Right atrium auricular region (tissue), 2 donors: Measurements from ENCODE around the gene ASAP2. TPM values are rescaled to one million over a fixed set of nuclear protein-coding genes. Genes with fewer than 3 reads are reported as not detected.

ENCODE experiments used
- DNase-seq: peaks from one replicate; pipeline ENCODE4 v3.0.0-alpha.2; 2019; ENCODE audit warnings: low spot score
- H3K27ac ChIP-seq, 2 donors: fragments of 200-600 bp; sonication (generic); 1 replicate in 1 of 2; 2 replicates in 1 of 2; pipeline ENCODE4 v1.5.1; 2016 to 2019
- H3K27me3 ChIP-seq, 2 donors: fragments of 200-600 bp; sonication (generic); one replicate each; pipeline versions ENCODE4 v1.5.1 to v1.6.0; 2017 to 2019
- H3K36me3 ChIP-seq: fragments of 200-600 bp; sonication (generic); one replicate; pipeline ENCODE4 v1.5.1; 2016
- H3K4me1 ChIP-seq, 2 donors: fragments of 200-600 bp; sonication (generic); one replicate each; pipeline versions ENCODE4 v1.5.1 to v1.6.0; 2017 to 2019
- H3K4me3 ChIP-seq, 2 donors: fragments of 200-600 bp; sonication (generic); 1 replicate in 1 of 2; 2 replicates in 1 of 2; pipeline ENCODE4 v1.5.1; 2017 to 2019; ENCODE audit warnings: mild to moderate bottlenecking in 1 of 2, moderate library complexity in 1 of 2
- H3K9me3 ChIP-seq, 2 donors: fragments of 200-600 bp; sonication (generic); one replicate each; pipeline ENCODE4 v1.5.1; 2019
- CTCF ChIP-seq, 2 donors: fragments of 200-600 bp; sonication (generic); IDR thresholded peaks; one replicate each; pipeline ENCODE4 v1.5.1; 2019; ENCODE audit warnings: antibody characterized with exemption in 2 of 2
- total RNA-seq, 2 donors: library from RNA; depleted of rRNA; stranded (reverse); fragments of >200 nt; gene quantifications; one replicate each; pipeline ENCODE4 v1.1.0, GENCODE V29; 2016

ASAP2 gene
- total RNA-seq, 2 donors from 2014 or later = 13.2 to 20.3 TPM

GRCh38 chr2:9210030-9210429 is 3.4 kb downstream of the ASAP2 start:
- H3K9me3 ChIP-seq = no peaks in the 10 kb centered on the region
- H3K27ac ChIP-seq = peak overlapping the region; percentile 64

DNA sequence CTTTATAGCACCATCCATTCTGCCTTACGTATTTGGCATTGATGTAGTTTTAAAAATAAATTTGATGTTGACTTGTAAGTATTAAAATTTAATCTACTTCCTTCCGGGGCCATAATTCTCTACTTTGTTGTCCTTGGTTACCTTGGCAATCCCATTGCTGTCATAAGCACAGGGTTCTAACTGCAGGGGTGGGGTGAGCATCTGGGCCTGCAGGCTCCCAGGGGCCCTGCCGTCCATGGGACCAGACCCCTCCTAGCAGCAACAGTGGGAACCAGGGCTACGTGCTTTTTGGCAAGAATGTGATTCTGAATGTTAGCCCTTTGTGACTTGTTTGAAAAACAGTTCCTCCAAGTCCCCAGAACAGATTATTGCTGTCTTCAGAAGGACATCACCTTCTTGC is 4.9 kb downstream of the ASAP2 start:
- Histone ChIP-seq H3K36me3 (no peaks in the 10 kb centered on the region), H3K27me3 (no peaks in the 10 kb centered on the region), H3K9me3 (no peaks in the 10 kb centered on the region), H3K27ac (peak overlapping the region; percentile 64), H3K4me1 (peaks cover 0 to 42% of the 10 kb centered on the region in 2 donors), H3K4me3 (no peak overlapping the region)
- no peak for TF ChIP-seq CTCF (IDR thresholded peaks at IDR 0.05)
- DNase-seq = peak; percentile 61

More at GRCh38 chr2:9210030-9210429, 3.4 kb downstream of the ASAP2 start:
- H3K4me1 ChIP-seq = peaks cover 0 to 51% of the 10 kb centered on the region in 2 donors
- no peak overlapping the region for H3K4me3 ChIP-seq
- peak; percentile 36 for DNase-seq
- no peaks in the 10 kb centered on the region for H3K36me3 ChIP-seq
- no peak for TF ChIP-seq CTCF (IDR thresholded peaks at IDR 0.05)
- no peaks in the 10 kb centered on the region for H3K27me3 ChIP-seq

DNA sequence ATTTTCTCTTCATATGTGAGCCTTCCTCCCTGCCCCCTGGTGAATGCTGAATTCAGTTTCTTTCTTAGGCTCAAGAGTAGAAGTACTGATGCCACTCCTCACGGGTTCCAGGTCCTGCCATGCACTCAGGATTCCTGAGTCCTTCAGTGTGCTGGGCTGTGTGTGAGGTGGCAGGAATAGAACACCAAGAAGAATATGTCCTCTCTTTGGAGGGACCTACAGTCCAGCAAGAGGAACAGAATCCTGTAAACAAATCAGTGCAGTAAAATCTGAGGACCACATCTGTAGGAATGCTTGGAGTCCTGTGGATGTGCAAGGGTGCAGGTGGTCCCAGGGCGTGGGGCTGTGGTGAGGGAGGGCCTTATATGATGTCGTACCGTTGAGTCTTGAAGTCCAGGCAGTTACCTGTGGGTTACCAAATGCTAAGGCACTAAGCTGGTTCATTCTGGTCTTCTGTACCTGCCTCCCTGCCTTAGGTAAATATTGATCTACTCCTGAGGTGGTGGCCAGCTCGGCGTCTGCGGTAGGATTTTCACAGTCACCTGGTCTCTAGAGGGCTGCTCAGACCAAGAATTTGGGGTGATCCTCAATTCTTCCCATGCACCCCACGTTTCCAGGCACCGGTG is 5.5 kb downstream of the ASAP2 start:
- H3K27ac ChIP-seq = peak overlapping the region; percentile 64
- H3K4me3 ChIP-seq = peak overlapping the region in 1 of 2 donors; percentile 8
- H3K9me3 ChIP-seq = no peaks in the 10 kb centered on the region
- no peaks in the 10 kb centered on the region for H3K36me3 ChIP-seq
- peak; percentile 53 for DNase-seq
- no peaks in the 10 kb centered on the region for H3K27me3 ChIP-seq
- peaks cover 0 to 45% of the 10 kb centered on the region in 2 donors for H3K4me1 ChIP-seq
- no peak for TF ChIP-seq CTCF (IDR thresholded peaks at IDR 0.05)

GRCh38 chr2:9212661-9213411 is 6.2 kb downstream of the ASAP2 start:
- DNase-seq = peak; percentile 75
- Histone ChIP-seq H3K36me3 (no peaks in the 10 kb centered on the region), H3K27ac (peak overlapping the region; percentile 64), H3K4me1 (peaks cover 0 to 48% of the 10 kb centered on the region in 2 donors), H3K9me3 (no peaks in the 10 kb centered on the region), H3K27me3 (no peaks in the 10 kb centered on the region), H3K4me3 (peak overlapping the region in 1 of 2 donors; percentile 8)
- no peak for TF ChIP-seq CTCF (IDR thresholded peaks at IDR 0.05)

GRCh38 chr2:9213477-9214051 is 7.0 kb downstream of the ASAP2 start:
- H3K27me3 ChIP-seq = no peaks in the 10 kb centered on the region
- no peaks in the 10 kb centered on the region for H3K9me3 ChIP-seq
- DNase-seq = peak; percentile 55
- H3K4me1 ChIP-seq = peaks cover 0 to 51% of the 10 kb centered on the region in 2 donors
- no peaks in the 10 kb centered on the region for H3K36me3 ChIP-seq
- no peak overlapping the region for H3K4me3 ChIP-seq
- no peak for TF ChIP-seq CTCF (IDR thresholded peaks at IDR 0.05)
- H3K27ac ChIP-seq = peak overlapping the region; percentile 64
